ENCODE measurements around the gene RPL13.

Gene RPL13

DNA sequence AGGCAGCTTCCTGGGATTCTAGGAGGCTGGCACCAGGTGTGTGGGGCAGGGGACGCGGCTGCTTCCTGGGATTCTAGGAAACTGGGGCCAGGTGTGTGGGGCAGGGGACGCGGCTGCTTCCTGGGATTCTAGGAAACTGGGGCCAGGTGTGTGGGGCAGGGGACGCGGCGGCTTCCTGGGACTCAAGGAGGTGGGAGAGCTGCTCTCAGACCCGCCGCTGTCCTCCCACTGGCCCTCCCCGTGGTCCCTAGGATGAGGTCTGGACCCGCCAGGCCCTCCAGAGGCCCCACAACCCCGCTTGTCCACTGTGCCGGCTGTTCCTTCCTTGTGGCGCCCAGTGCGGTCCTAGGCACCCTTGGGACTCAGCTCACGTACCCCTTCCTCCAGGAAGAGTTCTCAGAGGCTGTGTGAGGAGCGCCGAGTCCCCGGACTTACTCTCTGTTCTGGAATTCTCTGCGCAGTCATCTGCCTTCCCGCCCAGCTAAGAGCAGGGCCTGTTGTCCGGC is 53.5 kb downstream of the RPL13 start:
- Histone ChIP-seq H3K9ac (ENCODE audit: low read depth, low read length) (no peak overlapping the region), H3K36me3 (ENCODE audit: insufficient read depth, low read length) (no peaks in the 10 kb centered on the region), H3K9me3 (ENCODE audit: control insufficient read depth, insufficient read depth, low read length) (no peaks in the 10 kb centered on the region), H3K4me1 (ENCODE audit: insufficient read depth, low read length) (peaks cover 5% of the 10 kb centered on the region; the same call in 1 of the 2 replicates)
